Measurements from ENCODE around the gene EIF4G3.

Gene EIF4G3, protein sequence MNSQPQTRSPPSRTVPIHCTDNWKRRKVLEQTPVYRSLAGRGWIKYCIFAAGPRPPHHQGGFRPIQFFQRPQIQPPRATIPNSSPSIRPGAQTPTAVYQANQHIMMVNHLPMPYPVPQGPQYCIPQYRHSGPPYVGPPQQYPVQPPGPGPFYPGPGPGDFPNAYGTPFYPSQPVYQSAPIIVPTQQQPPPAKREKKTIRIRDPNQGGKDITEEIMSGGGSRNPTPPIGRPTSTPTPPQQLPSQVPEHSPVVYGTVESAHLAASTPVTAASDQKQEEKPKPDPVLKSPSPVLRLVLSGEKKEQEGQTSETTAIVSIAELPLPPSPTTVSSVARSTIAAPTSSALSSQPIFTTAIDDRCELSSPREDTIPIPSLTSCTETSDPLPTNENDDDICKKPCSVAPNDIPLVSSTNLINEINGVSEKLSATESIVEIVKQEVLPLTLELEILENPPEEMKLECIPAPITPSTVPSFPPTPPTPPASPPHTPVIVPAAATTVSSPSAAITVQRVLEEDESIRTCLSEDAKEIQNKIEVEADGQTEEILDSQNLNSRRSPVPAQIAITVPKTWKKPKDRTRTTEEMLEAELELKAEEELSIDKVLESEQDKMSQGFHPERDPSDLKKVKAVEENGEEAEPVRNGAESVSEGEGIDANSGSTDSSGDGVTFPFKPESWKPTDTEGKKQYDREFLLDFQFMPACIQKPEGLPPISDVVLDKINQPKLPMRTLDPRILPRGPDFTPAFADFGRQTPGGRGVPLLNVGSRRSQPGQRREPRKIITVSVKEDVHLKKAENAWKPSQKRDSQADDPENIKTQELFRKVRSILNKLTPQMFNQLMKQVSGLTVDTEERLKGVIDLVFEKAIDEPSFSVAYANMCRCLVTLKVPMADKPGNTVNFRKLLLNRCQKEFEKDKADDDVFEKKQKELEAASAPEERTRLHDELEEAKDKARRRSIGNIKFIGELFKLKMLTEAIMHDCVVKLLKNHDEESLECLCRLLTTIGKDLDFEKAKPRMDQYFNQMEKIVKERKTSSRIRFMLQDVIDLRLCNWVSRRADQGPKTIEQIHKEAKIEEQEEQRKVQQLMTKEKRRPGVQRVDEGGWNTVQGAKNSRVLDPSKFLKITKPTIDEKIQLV (N-terminal part only)

GRCh38 chr1:21176586-21177555 is at the start of gene EIF4G3:
Gene EIF4G3 (minus strand): TSS chr1:21176897. CDS start chr1:21002742, 174,155 bp downstream.
- ChIA-PET CTCF (interaction anchor here (0.5 kb wide), 1 partner anchor 357 kb away, joined by 3 read pairs; no protein-coding TSS in a partner anchor), POLR2A (ENCODE audit: low non-redundant PET) (interaction anchor here (0.6 kb wide), 1 partner anchor 14 kb away, joined by 10 read pairs; no protein-coding TSS in a partner anchor)
- peak within 1 kb of the TSS; percentile 96 for H3K27ac ChIP-seq
- TF ChIP-seq, protein P1, sequence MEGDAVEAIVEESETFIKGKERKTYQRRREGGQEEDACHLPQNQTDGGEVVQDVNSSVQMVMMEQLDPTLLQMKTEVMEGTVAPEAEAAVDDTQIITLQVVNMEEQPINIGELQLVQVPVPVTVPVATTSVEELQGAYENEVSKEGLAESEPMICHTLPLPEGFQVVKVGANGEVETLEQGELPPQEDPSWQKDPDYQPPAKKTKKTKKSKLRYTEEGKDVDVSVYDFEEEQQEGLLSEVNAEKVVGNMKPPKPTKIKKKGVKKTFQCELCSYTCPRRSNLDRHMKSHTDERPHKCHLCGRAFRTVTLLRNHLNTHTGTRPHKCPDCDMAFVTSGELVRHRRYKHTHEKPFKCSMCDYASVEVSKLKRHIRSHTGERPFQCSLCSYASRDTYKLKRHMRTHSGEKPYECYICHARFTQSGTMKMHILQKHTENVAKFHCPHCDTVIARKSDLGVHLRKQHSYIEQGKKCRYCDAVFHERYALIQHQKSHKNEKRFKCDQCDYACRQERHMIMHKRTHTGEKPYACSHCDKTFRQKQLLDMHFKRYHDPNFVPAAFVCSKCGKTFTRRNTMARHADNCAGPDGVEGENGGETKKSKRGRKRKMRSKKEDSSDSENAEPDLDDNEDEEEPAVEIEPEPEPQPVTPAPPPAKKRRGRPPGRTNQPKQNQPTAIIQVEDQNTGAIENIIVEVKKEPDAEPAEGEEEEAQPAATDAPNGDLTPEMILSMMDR (conservative IDR thresholded peaks at IDR 0.05; ENCODE audit: low read depth): no peak
- peak; percentile 98 for DNase-seq (ENCODE audit: low spot score)

GRCh38 chr1:21225065-21225464 is 48.4 kb upstream of the EIF4G3 start:
- CTCF ChIA-PET: interaction anchor here (0.7 kb wide), 1 partner anchor 369 kb away, joined by 3 read pairs; no protein-coding TSS in a partner anchor
- H3K27ac ChIP-seq: no peak overlapping the region
- TF ChIP-seq, protein P1 (conservative IDR thresholded peaks at IDR 0.05; ENCODE audit: low read depth): no peak
- DNase-seq (ENCODE audit: low spot score): no peak
- POLR2A ChIA-PET (ENCODE audit: low non-redundant PET): no interaction called here

DNA sequence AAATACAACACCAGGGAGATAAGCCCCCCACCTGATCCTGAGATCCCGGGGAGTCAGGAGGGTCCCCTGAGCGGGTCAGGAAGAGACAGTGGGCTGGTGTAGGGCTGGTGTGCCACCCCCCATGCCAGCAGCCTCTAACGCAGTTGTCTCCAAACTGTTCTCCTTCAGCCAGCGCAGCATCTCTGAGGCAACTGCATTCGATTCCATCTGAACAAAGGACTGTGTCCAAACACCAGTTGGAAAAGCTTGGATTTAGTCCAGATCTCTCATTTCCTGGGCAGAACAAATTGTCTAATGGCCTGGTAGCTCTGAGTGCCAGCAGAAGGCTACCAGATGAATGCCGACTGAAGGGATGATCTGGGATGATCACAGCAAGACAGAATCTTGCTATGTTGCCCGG is 44.1 kb upstream of the EIF4G3 start:
- ChIA-PET POLR2A (ENCODE audit: low non-redundant PET) (no interaction called here), CTCF (no interaction called here)
- H3K27ac ChIP-seq: peak overlapping the region; percentile 21; the same call in 1 of the 2 replicates
- DNase-seq (ENCODE audit: low spot score): no peak
- TF ChIP-seq, protein P1 (conservative IDR thresholded peaks at IDR 0.05; ENCODE audit: low read depth): no peak

DNA sequence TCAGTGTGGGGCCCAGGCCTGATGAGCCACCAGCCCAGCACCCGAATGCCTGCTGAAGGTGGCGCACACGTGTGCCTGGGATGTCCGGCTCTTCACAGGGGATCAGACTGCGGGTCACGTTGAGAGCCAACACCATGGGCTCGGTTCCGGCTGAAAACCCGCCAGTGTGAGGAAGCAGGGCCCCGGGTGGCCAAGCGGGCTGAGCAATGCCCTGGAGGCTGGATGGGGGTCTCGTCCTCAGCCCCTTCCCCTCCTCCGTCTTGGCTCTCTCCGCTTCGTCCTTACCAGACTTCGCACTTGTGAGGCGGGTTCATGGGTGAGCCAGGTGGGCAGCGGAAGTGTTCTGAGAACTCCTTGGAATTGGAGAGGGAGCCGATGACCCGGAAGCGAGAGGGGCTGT is 43.0 kb upstream of the EIF4G3 start:
- TF ChIP-seq, protein P1 (conservative IDR thresholded peaks at IDR 0.05; ENCODE audit: low read depth): no peak
- CTCF ChIA-PET: interaction anchor here (0.8 kb wide), 1 partner anchor 24 kb away, joined by 4 read pairs; no protein-coding TSS in a partner anchor
- POLR2A ChIA-PET (ENCODE audit: low non-redundant PET): no interaction called here
- DNase-seq (ENCODE audit: low spot score): no peak
- no peak overlapping the region for H3K27ac ChIP-seq

DNA sequence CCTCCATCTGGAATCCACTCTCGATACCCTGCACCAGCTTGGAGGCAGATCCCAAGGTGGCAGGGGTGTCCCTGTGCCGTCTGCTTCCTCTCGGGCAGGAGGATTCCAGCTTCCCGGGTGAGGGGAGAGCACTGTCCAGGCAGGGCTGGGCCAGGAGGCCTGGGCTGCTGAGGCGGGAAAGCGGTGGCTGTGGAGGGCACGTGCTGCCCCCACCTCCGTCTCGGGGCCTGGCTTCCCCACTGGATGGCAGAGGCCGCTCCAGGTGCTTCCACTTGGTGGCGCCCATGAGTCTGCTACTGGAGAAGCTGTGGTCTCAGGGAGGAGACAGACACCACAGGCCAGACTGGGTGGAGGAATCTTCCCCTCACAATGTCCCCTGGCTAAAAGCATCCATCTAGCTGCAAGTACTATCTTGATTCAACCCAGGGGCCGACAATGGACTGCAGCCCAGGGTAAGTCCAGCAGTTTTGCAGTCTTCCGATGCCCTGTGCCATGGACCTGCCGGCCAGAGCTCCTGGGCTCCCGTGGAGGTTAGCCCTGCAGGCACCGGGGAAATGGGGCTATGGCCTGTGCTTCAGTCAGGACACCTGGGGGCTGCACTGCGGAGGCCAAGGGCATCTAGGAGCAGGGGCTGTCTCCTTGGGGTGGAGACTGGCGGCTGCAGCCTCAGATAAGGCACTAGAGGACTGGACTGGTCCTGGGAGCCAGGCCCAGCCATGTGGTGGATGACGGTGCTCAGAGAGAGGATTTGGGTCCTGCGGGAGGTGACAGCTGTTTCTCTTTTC is 41.3 kb upstream of the EIF4G3 start:
- H3K27ac ChIP-seq: peak overlapping the region; percentile 1; the same call in 1 of the 2 replicates
- ChIA-PET CTCF (interaction anchor here (0.5 to 2.1 kb wide), 13 partner anchors 8 to 849 kb away, joined by 3 to 13 read pairs (median 4); no protein-coding TSS in a partner anchor), POLR2A (ENCODE audit: low non-redundant PET) (interaction anchor here (0.6 kb wide), 1 partner anchor 419 kb away, joined by 5 read pairs; no protein-coding TSS in a partner anchor)
- TF ChIP-seq, protein P1 (conservative IDR thresholded peaks at IDR 0.05; ENCODE audit: low read depth): no peak; the same call in 1 of the 2 replicates
- DNase-seq (ENCODE audit: low spot score): no peak
